Measurements from ENCODE around the gene ANKLE2. TPM values are rescaled to one million over a fixed set of nuclear protein-coding genes. Genes with fewer than 3 reads are reported as not detected.

Gene ANKLE2
- polyA plus RNA-seq, 1 of the 3 experiments (the other 2 are of a cell fraction), result 55.1 TPM

DNA sequence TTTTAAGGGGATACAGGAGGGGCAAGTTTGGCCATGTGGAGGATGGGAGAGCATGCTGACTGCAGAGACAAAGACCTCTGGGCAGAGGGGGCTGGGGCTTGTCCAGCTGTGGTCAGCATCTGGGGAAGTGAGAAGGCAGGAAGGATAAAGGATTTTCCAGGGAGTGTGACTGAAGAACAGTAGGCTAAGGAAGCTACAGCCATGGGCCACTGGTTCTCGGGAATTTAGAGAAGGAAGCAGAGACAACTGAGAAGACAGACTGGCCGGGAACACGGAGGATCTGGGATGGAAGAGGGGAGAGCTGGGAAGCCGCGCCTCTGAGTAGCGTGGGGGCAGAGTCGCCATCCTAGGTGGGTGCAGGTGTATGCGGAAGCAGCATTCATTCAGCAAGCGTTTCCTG lies 58.0 kb downstream of the ANKLE2 start:
- no peak overlapping the region for H3K9ac ChIP-seq
- POLR2A ChIA-PET, result no interaction called here
- H3F3A ChIP-seq (replicated peaks; ENCODE audit: insufficient read depth), result peaks cover 4% of the 10 kb centered on the region
- 96% methylated on average over 9 of the region's 9 CpGs for WGBS (ENCODE audit: low lambda C conversion rate)
- no peaks in the 10 kb centered on the region for H3K9me2 ChIP-seq
- H3K36me3 ChIP-seq (replicated peaks in 1 of 2; ENCODE audit: control insufficient read depth in 1 of 2, insufficient read depth in 2 of 2, low read length in 1 of 2), result peaks cover 3 to 10% of the 10 kb centered on the region in 2 experiments
- no peak overlapping the region for H2AFZ ChIP-seq (ENCODE audit: low read depth)
- no peaks in the 10 kb centered on the region for H3K9me3 ChIP-seq
- H4K20me1 ChIP-seq (ENCODE audit: insufficient read depth), result no peaks in the 10 kb centered on the region; the same call in 1 of the 2 replicates
- H3K27me3 ChIP-seq (ENCODE audit: insufficient read depth), result no peaks in the 10 kb centered on the region
- 0 out of 2 replicates have a peak, but pooled peaks cover 5% of the 10 kb centered on the region for H3K79me2 ChIP-seq (ENCODE audit: insufficient read depth)
- H3K27ac ChIP-seq (ENCODE audit: low read depth in 2 of 2, low read length in 1 of 2), result no peak overlapping the region
- no peak for TF ChIP-seq GATA2 (CRISPR knock-in tag; IDR thresholded peaks at IDR 0.05)
- TF ChIP-seq GABPA (IDR thresholded peaks at IDR 0.05; ENCODE audit: low read depth), result no peak
- TF ChIP-seq, protein P1, sequence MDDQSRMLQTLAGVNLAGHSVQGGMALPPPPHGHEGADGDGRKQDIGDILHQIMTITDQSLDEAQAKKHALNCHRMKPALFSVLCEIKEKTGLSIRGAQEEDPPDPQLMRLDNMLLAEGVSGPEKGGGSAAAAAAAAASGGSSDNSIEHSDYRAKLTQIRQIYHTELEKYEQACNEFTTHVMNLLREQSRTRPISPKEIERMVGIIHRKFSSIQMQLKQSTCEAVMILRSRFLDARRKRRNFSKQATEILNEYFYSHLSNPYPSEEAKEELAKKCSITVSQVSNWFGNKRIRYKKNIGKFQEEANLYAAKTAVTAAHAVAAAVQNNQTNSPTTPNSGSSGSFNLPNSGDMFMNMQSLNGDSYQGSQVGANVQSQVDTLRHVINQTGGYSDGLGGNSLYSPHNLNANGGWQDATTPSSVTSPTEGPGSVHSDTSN (IDR thresholded peaks at IDR 0.05), result no peak
- no peak for TF ChIP-seq SMC3 (IDR thresholded peaks at IDR 0.05; ENCODE audit: low read depth, low read length)
- no peak for TF ChIP-seq MXI1 (IDR thresholded peaks at IDR 0.05; ENCODE audit: low read depth, low read length)
- no peak for TF ChIP-seq NFIC (IDR thresholded peaks at IDR 0.05; ENCODE audit: borderline replicate concordance)
- TF ChIP-seq CHD2 (IDR thresholded peaks at IDR 0.05; ENCODE audit: low read length, partially characterized antibody), result no peak
- TF ChIP-seq, protein P2, sequence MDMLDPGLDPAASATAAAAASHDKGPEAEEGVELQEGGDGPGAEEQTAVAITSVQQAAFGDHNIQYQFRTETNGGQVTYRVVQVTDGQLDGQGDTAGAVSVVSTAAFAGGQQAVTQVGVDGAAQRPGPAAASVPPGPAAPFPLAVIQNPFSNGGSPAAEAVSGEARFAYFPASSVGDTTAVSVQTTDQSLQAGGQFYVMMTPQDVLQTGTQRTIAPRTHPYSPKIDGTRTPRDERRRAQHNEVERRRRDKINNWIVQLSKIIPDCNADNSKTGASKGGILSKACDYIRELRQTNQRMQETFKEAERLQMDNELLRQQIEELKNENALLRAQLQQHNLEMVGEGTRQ (IDR thresholded peaks at IDR 0.05; ENCODE audit: borderline replicate concordance, low read depth, low read length), result no peak
- no peak for TF ChIP-seq EZH2phosphoT487 (IDR thresholded peaks at IDR 0.05; ENCODE audit: borderline replicate concordance, low read depth)
- TF ChIP-seq YY1 (IDR thresholded peaks at IDR 0.05; ENCODE audit: low read depth), result no peak
- no peak for TF ChIP-seq TEAD4 (IDR thresholded peaks at IDR 0.05; ENCODE audit: borderline replicate concordance, insufficient read depth)
- TF ChIP-seq, protein P3, sequence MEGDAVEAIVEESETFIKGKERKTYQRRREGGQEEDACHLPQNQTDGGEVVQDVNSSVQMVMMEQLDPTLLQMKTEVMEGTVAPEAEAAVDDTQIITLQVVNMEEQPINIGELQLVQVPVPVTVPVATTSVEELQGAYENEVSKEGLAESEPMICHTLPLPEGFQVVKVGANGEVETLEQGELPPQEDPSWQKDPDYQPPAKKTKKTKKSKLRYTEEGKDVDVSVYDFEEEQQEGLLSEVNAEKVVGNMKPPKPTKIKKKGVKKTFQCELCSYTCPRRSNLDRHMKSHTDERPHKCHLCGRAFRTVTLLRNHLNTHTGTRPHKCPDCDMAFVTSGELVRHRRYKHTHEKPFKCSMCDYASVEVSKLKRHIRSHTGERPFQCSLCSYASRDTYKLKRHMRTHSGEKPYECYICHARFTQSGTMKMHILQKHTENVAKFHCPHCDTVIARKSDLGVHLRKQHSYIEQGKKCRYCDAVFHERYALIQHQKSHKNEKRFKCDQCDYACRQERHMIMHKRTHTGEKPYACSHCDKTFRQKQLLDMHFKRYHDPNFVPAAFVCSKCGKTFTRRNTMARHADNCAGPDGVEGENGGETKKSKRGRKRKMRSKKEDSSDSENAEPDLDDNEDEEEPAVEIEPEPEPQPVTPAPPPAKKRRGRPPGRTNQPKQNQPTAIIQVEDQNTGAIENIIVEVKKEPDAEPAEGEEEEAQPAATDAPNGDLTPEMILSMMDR (IDR thresholded peaks at IDR 0.05), result no peak
- TF ChIP-seq JUND (IDR thresholded peaks at IDR 0.05), result no peak
- no peak for TF ChIP-seq RAD21 (IDR thresholded peaks at IDR 0.05; ENCODE audit: low read length)
- no peak for TF ChIP-seq POLR2AphosphoS5 (IDR thresholded peaks at IDR 0.05; ENCODE audit: low read depth, low read length)
- no peak for TF ChIP-seq SIN3A (IDR thresholded peaks at IDR 0.05; ENCODE audit: borderline replicate concordance, low read depth, low read length)
- TF ChIP-seq RCOR1 (IDR thresholded peaks at IDR 0.05; ENCODE audit: low read length), result no peak
- TF ChIP-seq, protein P4, sequence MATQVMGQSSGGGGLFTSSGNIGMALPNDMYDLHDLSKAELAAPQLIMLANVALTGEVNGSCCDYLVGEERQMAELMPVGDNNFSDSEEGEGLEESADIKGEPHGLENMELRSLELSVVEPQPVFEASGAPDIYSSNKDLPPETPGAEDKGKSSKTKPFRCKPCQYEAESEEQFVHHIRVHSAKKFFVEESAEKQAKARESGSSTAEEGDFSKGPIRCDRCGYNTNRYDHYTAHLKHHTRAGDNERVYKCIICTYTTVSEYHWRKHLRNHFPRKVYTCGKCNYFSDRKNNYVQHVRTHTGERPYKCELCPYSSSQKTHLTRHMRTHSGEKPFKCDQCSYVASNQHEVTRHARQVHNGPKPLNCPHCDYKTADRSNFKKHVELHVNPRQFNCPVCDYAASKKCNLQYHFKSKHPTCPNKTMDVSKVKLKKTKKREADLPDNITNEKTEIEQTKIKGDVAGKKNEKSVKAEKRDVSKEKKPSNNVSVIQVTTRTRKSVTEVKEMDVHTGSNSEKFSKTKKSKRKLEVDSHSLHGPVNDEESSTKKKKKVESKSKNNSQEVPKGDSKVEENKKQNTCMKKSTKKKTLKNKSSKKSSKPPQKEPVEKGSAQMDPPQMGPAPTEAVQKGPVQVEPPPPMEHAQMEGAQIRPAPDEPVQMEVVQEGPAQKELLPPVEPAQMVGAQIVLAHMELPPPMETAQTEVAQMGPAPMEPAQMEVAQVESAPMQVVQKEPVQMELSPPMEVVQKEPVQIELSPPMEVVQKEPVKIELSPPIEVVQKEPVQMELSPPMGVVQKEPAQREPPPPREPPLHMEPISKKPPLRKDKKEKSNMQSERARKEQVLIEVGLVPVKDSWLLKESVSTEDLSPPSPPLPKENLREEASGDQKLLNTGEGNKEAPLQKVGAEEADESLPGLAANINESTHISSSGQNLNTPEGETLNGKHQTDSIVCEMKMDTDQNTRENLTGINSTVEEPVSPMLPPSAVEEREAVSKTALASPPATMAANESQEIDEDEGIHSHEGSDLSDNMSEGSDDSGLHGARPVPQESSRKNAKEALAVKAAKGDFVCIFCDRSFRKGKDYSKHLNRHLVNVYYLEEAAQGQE (IDR thresholded peaks at IDR 0.05; ENCODE audit: low read depth, low read length), result no peak
- TF ChIP-seq TCF12 (IDR thresholded peaks at IDR 0.05), result no peak
- H3K4me1 ChIP-seq (ENCODE audit: control insufficient read depth in 1 of 2, insufficient read depth in 2 of 2, low read depth in 1 of 2, low read length in 1 of 2), result no peaks in the 10 kb centered on the region
- DNase-seq, result no peak
- H3K4me3 ChIP-seq (ENCODE audit: low read depth in 2 of 2, low read length in 1 of 2), result no peak overlapping the region
- H3K4me2 ChIP-seq, result no peak overlapping the region
- CTCF ChIA-PET, result interaction anchor here (1.5 kb wide), 1 partner anchor 27 kb away, joined by 4 read pairs; no protein-coding TSS in a partner anchor

Measured in SK-N-SH (cell line).